HG02798 (cell line): Measurements from ENCODE around the gene CCDC85C.

Experiments used
- ATAC-seq: cut with Tn5 transposase; IDR thresholded peaks from one replicate; pipeline ENCODE4 v1.9.1; 2021; ENCODE audit warnings: mild to moderate bottlenecking; ENCODE audit not compliant: unreplicated experiment, poor library complexity

The CCDC85C gene

DNA sequence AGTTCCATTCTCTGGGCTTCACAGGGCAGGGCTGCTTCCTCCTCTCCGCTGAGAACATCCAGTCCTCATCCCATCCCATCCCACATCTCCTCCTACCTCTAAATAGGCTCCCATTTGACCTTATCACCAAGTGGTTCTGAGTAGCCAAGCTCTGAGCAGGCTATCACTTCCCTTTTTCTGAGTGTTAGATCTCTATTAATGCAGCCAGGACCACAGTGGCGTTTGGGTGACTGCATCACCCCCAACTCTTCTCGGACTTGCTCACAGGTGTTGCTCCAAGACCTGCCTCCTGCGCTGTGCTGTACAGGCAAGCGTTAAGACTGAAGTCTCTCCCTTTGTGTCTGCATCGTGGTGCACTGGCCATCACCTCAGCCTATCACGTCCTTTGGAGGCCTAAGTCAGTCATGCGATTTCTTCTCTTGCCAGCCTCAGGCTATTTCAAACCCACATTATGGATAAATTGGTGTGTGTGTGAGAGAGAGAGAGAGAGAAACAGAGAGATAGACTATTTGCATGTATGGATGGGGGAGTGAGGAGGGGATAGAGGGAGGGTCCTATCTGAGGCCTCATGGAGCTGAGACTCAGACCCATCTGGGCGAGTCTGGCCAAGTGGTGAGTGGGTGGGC is 28.5 kb upstream of the CCDC85C start:
- ATAC-seq: no peak

DNA sequence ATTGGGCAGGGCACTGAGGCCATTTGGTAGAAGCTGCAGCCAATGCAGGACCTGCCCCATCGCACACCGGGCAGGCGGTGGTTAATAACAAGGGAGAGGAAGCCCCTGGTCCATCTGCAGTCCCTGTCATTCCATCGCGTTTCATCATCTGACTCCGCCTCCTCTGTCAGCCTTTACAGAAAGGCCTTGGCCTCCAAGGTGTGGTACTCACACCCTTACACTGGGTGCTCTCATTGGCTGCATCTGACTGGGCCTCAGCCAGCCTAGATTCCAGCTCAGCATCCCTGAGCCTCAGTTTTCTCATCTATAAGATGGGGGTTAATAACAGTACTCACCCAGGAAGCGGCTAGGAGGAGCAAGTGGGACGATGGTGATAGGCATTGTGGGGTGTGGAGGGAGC is 26.2 kb upstream of the CCDC85C start:
- no peak for ATAC-seq

DNA sequence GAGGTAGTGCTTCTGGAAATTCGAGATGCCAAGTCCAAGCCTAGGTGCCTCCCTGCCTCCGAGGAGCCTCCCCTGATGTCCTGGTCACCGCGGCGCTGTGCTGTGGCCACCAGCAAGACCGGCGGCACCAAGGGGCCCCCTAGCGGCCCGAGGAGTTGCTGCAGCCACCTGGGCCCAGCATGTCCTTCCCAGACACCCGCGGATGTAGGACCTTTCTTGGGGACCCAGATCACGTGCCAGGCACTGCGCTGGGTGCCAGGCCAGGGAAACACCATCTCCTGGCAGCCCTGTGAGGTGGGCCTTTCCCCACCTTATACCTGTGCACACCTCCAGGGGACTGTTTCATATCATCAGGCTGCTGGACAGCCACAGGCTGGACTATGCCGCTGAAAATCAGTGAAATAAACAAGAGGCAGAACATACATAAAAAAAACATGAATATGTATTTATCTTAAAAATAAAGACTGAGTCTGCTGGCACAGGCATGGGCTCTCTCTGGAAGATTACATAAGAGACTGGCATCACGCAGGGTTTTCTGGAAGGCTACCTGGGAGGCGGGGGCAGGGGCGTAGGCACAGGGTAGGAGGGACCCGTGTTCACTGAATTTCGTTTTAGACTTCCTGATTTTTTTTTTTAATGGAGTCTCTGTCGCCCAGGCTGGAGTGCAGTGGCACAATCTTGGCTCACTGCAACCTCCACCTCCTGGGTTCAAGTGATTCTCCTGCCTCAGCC is 25.0 kb upstream of the CCDC85C start:
- peak; percentile 63 for ATAC-seq

DNA sequence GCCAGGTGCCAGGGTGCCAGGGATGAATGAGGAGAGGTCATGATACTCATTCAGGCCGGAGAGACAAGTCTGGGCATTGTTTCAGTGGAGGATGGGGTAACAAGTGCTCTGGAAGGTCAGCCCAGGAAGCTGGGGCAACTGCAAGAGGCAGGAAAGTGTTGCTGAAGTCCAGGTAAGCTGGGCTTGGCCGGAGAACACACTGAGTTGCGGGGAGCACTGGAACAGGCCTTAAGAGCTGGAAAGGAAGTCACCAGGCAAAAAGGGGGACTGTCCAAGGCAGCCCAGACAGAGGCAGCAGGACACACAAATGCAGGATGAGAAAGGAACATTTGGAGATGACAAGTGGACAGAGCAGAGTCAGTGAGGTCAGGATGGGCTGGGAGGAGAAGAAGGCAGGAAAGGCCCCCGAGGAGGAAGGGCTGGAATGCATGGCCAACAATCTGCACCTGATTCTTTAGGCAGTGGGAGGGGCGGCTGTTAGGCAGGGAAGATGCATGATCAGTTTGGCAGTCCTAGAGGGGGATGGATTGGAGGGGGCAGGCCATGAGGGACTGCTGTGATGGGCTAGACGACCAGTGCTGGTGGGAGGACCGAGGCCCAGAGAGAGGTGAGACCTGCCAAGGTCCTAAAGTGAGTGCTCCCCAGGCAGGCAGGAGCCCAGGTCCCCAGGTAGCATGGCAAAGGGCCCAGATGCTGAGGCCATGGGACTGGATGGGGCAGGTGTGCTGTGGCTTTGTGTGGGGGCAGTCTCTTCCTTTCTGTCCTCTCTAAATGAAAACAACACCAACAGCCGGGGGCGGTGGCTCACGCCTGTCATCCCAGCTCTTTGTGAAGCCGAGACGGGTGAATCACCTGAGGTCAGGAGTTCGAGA is 23.7 kb upstream of the CCDC85C start:
- no peak for ATAC-seq

DNA sequence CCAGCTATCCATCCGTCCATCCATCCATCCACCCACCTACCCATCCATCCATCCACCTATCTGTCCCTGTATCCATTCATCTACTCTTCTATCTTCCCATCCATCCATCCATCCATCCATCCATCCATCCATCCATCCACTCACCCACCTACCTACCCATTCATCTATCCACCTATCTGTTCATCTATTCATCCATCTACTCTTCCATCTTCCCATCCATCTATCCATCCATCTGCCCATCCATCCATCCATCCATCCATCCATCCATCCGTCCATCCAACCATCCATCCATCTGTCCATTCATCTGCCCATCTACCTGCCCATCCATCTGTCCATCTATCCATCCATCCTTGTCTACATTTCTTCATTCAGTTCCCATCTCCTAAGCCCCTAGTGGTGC is 23.1 kb upstream of the CCDC85C start:
- no peak for ATAC-seq

DNA sequence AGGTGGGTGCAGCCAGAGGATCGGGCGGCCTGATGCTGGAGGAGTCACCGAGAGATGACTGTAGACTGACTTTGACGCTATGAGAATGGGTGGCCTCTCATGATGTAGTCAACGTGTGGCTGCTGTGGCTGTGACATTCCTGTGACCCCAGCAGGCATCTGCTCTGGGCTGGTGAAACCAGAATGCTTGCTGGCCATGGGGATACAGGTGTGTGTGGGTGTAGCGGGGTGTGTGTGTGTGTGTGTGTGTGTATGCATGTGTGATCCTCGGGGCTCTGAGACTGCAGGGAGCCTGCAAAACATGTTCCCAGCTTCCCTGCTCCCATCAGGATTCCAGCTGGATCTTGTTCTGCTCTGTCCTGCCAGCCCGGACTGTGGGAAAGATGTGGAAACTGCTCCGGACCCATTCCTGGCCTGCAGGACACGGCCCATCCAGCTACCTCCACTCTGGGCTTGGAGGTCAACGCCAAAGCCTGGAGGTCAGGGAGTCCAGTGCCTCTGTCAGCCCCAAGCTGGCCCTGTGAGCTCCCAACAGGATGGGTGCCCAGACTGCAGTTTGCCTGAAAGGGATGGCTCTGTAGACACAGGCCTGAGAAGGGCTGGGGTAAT is 22.1 kb upstream of the CCDC85C start:
- ATAC-seq: no peak

DNA sequence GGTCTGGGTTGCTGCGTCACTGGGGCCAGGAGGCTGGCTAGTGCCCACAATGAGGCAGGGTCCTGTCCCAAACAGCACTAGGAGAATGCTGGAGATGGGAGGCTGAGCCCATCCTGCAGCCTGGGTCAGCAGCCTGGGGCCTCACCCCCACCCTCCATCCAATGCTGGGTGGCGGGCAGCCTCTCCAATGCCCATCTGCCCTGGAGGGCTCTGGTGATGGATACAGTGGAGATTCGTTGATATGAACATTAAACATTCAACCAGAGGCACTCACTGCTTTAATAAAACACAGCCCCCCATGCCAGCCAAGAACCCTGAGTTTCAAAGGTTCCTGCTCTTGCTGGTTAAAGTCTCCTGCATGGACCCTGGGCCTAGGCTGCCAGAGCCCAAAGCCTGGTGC is 21.5 kb upstream of the CCDC85C start:
- ATAC-seq: no peak

DNA sequence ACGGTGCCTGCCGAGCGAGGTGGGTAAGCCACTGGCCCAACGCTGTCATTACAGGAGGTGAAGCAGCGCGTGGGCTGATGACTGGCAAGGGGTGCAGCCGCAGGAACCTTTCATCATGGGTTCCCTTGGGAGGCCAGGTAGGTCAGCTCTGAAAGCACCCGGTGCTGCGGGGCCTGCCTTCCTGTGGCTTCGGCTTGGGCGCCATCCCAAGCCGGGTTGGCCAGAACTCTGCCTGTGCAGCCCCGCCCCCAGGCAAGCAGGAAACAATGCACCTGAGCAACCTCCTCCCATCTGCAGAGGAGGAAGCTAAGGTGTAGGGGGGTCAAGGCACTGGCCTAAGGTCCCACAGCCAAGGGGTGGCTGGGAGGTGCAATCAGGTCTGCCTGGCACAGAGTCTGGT is 21.0 kb upstream of the CCDC85C start:
- no peak for ATAC-seq

DNA sequence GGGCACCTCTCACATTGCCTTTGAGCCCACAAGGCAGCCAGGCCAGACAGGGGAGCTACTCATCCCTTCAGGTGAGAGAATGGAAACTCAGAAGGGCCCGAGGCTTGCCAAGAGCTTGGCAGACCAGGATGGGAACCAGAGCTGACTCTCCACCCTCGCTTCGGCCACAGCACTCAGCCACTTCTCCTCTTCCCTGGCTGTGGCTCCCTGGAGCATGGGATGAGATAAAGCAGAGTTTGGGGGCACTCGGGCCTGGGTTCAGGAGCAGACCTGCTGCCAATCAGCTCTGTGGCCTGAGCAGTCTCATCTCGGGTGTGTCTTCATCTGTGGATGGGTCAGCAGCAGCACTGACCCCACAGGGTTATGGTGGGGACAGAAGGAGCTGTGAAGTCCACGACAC is 20.0 kb upstream of the CCDC85C start:
- no peak for ATAC-seq

DNA sequence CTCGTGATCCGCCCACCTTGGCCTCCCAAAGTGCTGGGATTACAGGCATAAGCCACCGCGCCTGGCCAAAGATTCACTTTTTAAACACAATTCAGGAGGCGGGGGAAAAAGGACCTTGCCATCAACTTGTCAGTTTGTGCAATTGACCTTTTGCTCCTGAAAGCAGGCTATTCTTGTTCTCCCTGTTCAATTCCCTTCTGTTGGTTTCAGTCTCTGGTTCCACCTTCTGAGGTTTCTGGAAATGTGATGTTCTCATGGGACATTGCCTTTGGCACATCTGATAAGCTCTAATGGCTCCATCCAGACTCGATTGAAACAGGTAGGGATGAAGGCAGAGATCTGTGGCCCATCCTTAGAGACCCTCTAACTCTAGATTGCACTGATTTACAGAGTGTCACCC is 17.9 kb upstream of the CCDC85C start:
- no peak for ATAC-seq

DNA sequence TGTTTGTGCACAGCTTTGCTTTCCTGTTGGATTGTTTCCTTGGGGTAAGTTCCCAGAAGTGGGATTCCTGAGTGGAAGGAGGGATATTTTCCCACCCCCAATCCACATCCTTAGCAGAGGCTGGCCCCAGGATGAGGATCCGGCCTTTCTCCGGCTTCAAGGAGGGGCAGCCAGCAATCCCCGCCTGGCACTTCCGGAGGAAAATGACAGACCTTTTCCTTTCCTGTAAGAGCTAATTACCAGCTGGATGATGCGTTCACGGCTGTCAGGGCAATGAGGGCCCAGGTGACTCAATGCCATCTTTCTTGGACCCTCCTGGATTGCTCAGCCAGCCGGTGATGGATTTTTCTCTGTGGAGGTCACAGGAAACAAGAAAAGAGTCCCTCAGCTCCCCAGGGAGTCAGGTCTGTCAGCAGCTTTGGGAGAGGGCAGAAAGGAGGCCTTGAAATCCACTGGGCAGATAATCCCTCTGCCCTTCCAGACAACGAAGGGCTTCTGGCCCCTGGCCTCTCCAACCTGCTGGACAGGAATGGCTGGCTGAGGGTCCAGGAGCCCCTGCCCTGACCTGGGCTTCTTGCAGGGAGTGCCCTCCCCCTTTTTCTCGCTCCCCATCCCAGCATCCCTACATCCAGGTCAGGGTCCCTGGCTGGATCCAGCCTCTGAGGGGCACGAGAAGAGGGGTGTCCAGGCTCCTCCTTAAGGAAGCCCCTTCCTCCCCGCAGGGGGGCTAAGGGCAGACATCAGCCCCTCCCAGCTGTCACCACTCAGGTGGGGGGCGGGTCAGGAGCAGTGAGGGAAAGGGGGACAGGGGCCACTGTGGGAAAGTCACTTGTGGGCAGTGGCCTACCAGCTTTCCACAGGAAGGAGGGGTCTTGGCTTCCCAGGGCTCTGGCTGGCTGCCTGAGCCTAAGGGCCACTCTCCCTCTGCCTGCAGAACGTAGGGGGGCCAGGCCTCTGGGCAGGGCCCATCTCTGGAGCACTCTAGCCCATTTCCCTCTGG is 16.1 kb upstream of the CCDC85C start:
- no peak for ATAC-seq

DNA sequence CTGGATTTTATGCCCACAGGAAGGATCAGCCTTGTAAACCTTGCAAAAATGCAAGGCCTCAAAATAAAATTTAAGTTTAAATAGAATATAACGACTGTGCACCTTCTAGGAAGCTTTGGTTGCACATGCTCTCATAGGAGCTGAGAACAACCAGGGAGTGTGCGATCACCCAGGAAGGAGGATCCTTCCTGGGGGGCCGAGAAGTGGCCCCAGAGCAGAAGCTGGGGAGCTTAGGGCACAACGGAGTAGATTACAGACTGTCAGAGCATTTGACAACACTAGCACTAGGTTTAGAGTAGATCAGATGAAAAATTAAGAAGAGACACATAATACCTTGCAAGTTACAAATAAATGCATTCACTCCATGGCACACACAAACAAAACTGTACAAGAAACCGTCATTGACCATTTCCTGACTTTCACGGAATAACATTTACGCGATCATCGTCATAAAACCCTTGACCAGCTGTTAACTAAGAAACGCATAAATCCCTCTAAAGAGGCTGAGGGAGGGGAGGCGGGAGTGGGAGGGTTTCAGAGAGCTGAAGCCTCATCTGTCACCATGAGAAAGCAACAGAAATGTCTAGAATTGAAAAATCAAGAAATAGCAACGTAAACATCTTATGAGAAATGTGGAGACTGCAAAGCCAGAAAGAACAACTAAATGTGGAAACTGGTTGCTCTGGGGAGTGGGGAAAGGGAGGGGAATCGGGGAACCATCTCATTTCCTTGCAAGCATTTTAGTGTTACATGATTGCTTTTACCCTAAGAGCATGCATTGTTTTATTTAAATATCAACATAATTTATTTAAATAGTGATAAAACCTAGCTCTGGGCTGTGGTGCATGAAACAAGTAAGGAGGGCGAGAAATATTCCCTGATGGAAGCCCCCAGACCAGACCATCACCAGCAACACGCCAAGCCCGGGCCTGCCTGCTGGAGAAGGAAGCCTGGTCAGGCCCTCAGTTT is 13.1 kb upstream of the CCDC85C start:
- no peak for ATAC-seq

DNA sequence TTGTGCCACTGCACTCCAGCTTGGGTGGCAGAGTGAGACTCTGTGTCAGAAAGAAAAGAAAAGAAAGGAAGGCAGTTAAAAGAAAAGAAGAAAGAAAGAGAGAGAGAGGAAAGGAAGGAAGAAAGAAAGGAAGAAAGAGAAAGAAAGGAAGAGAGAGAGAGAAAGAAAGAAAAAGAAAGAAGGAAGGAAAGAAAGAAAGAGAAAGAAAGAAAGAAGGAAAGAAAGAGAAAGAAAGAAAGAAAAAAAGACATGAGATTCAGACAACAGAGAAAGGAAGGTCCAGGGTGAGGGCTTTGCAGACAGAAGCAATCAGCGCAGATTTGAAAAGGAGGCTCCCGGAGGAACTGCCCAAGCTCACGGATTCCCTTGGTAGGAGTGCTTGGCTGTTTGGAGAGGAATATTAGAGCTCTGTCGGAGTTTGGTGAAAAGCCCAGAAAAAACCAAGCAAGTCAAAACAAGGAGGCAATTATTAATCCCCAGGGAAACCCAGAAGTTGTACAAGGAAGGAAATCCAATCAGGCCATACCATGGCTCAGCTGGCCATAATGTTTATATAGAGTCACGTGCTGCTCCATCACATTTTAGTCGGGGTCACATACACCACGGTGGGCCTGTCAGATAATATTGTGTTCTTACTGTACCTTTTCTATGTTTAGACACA is 11.6 kb upstream of the CCDC85C start:
- ATAC-seq: no peak

DNA sequence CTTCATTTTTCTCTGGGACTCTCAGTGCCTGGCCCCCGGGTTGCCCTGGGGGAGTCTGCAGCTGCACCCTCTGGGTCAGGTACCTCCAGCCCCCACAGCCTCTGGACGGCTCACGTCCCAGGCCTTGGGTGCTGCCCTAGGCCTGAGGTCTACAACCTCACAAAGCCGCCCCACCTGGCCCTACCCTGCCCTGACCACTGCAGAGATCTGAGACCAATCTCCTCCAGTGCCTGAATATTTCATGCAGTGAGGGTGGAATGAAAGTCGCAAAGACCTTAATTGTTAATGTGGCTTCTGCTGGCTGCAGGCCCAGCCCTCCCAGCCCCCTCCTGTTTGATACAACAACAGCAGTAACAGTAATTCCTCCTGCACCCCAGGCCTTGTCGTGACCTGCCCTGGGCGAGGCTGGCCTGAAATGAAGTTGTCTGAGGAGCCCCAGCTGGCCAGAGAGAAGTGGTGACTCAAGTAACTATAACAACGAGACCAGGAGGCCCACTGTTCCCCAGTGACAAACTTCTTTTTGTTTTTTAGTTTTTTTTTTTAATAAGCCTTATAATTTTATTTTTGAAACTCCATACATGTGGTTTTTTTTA is 8.8 kb upstream of the CCDC85C start:
- ATAC-seq: no peak

DNA sequence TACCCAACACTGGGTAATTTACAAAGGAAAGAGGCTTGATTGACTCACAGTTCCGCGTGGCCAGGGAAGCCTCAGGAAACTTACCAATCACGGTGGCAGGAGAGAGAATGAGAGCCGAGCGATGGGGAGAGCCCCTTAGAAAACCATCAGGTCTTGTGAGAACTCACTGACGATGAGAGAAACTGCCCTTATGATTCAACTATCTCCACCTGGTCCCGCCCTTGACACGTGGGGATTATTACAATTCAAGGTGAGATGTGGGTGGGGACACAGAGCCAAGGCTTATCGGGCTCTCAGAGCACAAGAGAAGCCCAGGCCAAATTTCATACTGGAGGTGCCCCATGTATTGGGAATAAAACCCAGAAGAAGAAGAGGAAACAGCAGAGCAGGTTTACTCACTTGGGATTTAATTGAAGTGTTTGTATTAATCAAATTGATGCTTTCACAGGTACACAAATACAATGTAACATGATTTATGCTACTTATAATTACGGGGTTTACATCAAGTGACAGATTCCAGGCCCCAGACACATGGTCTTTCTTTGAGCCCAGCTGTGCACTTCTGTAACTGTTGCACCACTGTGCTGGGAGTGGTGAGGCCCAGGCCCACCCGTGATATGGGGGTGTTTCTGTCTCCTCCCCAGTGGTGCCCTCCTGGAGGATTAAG is 8.2 kb upstream of the CCDC85C start:
- no peak for ATAC-seq

DNA sequence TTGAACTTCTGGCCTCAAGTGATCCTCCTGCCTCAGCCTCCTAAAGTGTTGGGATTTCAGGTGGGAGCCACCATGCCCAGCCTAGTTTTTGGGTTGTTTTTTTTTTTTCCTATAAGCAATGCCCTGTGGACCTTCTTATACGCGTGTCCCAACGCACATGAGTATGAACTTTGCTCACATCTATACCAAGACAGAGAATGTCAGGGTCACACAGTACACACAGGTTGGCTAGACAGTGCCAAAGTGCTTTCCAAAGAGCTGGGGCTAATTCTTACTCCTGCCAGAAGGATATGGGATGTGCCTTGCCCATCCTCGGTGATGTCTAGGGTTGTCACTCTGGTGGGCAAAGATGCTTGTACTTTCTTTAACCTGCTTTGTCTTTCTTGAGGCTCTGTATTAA is 7.6 kb upstream of the CCDC85C start:
- no peak for ATAC-seq
